Type B pancreatic cell (in vitro differentiated cells): Measurements from ENCODE around the gene ANK2. TPM values are rescaled to one million over a fixed set of nuclear protein-coding genes. Genes with fewer than 3 reads are reported as not detected.

Experiments
- DNase-seq: peaks from one replicate; pipeline ENCODE4 v3.0.0; 2021; ENCODE audit warnings: mixed read lengths; ENCODE audit not compliant: unreplicated experiment; ENCODE audit errors: extremely low spot score
- H3K27ac Mint-ChIP-seq: 2 replicates; pipeline ENCODE4 v1.8.0; 2021; ENCODE audit warnings: mild to moderate bottlenecking, mixed read lengths
- H3K27me3 Mint-ChIP-seq: 2 replicates; pipeline ENCODE4 v1.8.0; 2021; ENCODE audit warnings: mixed read lengths
- H3K36me3 Mint-ChIP-seq: 2 replicates; pipeline ENCODE4 v1.8.0; 2021; ENCODE audit warnings: mixed read lengths
- H3K4me1 Mint-ChIP-seq: one replicate; pipeline ENCODE4 v1.8.0; 2021; ENCODE audit warnings: mixed read lengths; ENCODE audit not compliant: unreplicated experiment
- H3K4me3 Mint-ChIP-seq: 2 replicates; pipeline ENCODE4 v1.8.0; 2021; ENCODE audit warnings: mild to moderate bottlenecking, mixed read lengths
- H3K9me3 Mint-ChIP-seq: 2 replicates; pipeline ENCODE4 v1.8.0; 2021; ENCODE audit warnings: mixed read lengths
- total RNA-seq: library from RNA; stranded (reverse); gene quantifications from 2 replicates; pipeline ENCODE4 v1.2.1, GENCODE V29; 2021; ENCODE audit warnings: low replicate concordance
- TF ChIP-seq, protein P1 (sequence below): fragments of 200-600 bp; sonication (generic); conservative IDR thresholded peaks from 2 replicates; pipeline ENCODE4 v1.5.0; 2021; ENCODE audit warnings: antibody characterized with exemption, mild to moderate bottlenecking

The ANK2 gene
- total RNA-seq, 1 donor from 2014 or later: 27.7 TPM

GRCh38 chr4:113383111-113383785 lies 333.8 kb downstream of the ANK2 start:
- Mint-ChIP-seq H3K4me1 (peaks cover 8% of the 10 kb centered on the region), H3K27ac (no peak overlapping the region), H3K9me3 (no peaks in the 10 kb centered on the region), H3K36me3 (no peaks in the 10 kb centered on the region), H3K27me3 (no peaks in the 10 kb centered on the region), H3K4me3 (no peak overlapping the region)
- no peak for DNase-seq
- TF ChIP-seq, protein P1, sequence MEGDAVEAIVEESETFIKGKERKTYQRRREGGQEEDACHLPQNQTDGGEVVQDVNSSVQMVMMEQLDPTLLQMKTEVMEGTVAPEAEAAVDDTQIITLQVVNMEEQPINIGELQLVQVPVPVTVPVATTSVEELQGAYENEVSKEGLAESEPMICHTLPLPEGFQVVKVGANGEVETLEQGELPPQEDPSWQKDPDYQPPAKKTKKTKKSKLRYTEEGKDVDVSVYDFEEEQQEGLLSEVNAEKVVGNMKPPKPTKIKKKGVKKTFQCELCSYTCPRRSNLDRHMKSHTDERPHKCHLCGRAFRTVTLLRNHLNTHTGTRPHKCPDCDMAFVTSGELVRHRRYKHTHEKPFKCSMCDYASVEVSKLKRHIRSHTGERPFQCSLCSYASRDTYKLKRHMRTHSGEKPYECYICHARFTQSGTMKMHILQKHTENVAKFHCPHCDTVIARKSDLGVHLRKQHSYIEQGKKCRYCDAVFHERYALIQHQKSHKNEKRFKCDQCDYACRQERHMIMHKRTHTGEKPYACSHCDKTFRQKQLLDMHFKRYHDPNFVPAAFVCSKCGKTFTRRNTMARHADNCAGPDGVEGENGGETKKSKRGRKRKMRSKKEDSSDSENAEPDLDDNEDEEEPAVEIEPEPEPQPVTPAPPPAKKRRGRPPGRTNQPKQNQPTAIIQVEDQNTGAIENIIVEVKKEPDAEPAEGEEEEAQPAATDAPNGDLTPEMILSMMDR: no peak

GRCh38 chr4:113384600-113384999 lies 335.1 kb downstream of the ANK2 start:
- Mint-ChIP-seq H3K9me3 (no peaks in the 10 kb centered on the region), H3K4me3 (no peak overlapping the region), H3K4me1 (peaks cover 8% of the 10 kb centered on the region), H3K27me3 (no peaks in the 10 kb centered on the region), H3K36me3 (no peaks in the 10 kb centered on the region), H3K27ac (peak overlapping the region; percentile 50)
- no peak for DNase-seq
- TF ChIP-seq, protein P1: no peak

GRCh38 chr4:113385281-113385899 lies 335.9 kb downstream of the ANK2 start:
- no peak for DNase-seq
- TF ChIP-seq, protein P1: no peak
- no peaks in the 10 kb centered on the region for H3K27me3 Mint-ChIP-seq
- H3K9me3 Mint-ChIP-seq: no peaks in the 10 kb centered on the region
- H3K27ac Mint-ChIP-seq: no peak overlapping the region
- H3K4me1 Mint-ChIP-seq: peaks cover 8% of the 10 kb centered on the region
- H3K36me3 Mint-ChIP-seq: no peaks in the 10 kb centered on the region
- H3K4me3 Mint-ChIP-seq: no peak overlapping the region

GRCh38 chr4:113389160-113389559 lies 339.7 kb downstream of the ANK2 start:
- H3K27me3 Mint-ChIP-seq: no peaks in the 10 kb centered on the region

GRCh38 chr4:113390850-113391249 lies 341.4 kb downstream of the ANK2 start:
- H3K4me1 Mint-ChIP-seq: no peaks in the 10 kb centered on the region
- no peak overlapping the region for H3K4me3 Mint-ChIP-seq
- no peaks in the 10 kb centered on the region for H3K9me3 Mint-ChIP-seq
- H3K27me3 Mint-ChIP-seq: no peaks in the 10 kb centered on the region
- TF ChIP-seq, protein P1: no peak
- no peak overlapping the region for H3K27ac Mint-ChIP-seq
- no peaks in the 10 kb centered on the region for H3K36me3 Mint-ChIP-seq
- no peak for DNase-seq

More at GRCh38 chr4:113389160-113389559, 339.7 kb downstream of the ANK2 start:
- peaks cover 8% of the 10 kb centered on the region for H3K4me1 Mint-ChIP-seq
- H3K27ac Mint-ChIP-seq: no peak overlapping the region
- H3K4me3 Mint-ChIP-seq: no peak overlapping the region
- H3K9me3 Mint-ChIP-seq: no peaks in the 10 kb centered on the region
- DNase-seq: no peak
- no peaks in the 10 kb centered on the region for H3K36me3 Mint-ChIP-seq
- TF ChIP-seq, protein P1: no peak
